GM10266 (cell line): ENCODE results near the gene TEX48.

ENCODE experiments used
- DNase-seq: peaks from one replicate; pipeline ENCODE4 v3.0.0; 2012; ENCODE audit errors: extremely low spot score
- CTCF ChIP-seq: IDR thresholded peaks from 2 replicates; pipeline ENCODE4 v1.5.1; 2012; ENCODE audit warnings: mild to moderate bottlenecking, low read depth; ENCODE audit not compliant: control insufficient read depth, insufficient read depth; ENCODE audit errors: missing control alignments

Gene TEX48

GRCh38 chr9:114722081-114722621 is 40.2 kb upstream of the TEX48 start:
- no peak for TF ChIP-seq CTCF
- no peak for DNase-seq

DNA sequence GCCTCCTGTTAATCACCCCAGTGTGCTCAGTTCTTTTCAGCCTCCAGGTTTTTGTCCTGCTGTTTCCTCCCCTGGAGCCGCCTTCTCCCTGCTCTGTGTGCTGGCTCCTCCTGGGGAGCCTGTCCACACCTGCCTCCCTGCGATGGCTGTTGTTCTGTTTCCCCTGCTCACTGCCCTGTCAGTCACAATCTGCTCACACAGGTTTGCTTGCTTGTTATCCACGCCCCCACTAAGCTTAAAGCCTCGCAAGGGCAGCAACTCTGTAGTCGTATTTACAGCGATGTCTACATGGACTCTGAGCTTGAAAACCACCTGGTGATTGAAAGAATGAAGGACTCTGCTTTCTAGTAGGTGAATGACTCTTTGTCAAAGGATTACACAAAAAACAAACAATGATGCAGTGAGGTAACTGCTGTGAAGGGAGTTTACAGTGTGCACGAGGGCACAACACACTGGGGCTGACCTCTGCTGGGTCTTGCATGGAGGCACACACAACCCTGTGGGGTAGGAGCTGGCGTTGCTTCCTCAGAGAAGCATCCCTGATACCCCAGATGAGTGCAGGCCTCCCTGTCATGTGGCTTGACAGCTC is 39.6 kb upstream of the TEX48 start:
- TF ChIP-seq CTCF: no peak
- DNase-seq: no peak

GRCh38 chr9:114720086-114720676 is 38.2 kb upstream of the TEX48 start:
- DNase-seq: no peak
- TF ChIP-seq CTCF: no peak

- DNase-seq: no peak
- TF ChIP-seq CTCF: no peak
Observed at GRCh38 chr9:114719290-114719689, 37.3 kb upstream of the TEX48 start.

- TF ChIP-seq CTCF: no peak
- no peak for DNase-seq
Observed at GRCh38 chr9:114718801-114719221, 36.8 kb upstream of the TEX48 start.

DNA sequence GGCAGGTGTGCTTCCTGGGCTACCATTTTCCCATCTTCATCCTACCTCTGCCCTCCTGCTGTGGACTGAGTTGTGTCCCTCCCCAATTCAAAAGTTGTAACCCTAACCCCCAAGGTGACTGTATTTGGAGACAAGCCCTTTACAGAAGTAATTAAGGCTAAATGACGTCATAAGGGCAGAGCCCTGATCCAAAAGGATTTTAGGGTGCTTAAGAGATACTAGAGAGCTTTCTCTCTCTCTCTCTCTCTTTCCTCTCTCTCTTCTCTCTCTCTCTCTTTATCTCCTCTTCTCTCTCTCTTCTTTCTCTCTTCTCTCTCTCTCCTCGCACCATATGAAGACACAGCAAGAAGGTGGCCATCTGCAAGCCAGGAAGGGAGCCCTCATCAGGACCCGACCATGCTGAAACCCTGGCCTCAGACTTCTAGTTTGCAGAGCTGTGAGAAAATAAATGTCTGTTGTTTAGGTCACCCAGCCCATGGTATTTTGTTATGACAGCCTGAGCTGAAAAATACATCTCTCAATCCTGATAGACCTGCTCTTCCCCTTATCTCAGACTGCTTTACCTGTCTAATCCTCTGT is 36.0 kb upstream of the TEX48 start:
- no peak for DNase-seq

More for the DNA sequence above, 36.0 kb upstream of the TEX48 start:
- TF ChIP-seq CTCF: no peak
